Gastrocnemius medialis (tissue), 4 donors: Measurements from ENCODE around the gene USP2.
A peak's percentile ranks its signal among the peaks of the same experiment; 100 is the strongest.

Experiments
- POLR2A ChIP-seq, 2 donors: fragments of 450-650 bp; IDR thresholded peaks; one replicate each; pipeline ENCODE4 v1.6.1; 2017; ENCODE audit warnings: antibody characterized with exemption in 2 of 2, mild to moderate bottlenecking in 2 of 2, moderate library complexity in 2 of 2
- TF ChIP-seq, protein P1 (sequence below), 5 experiments: fragments of 450-650 bp in 3 of 5; fragments of 200-600 bp in 2 of 5; sonication (generic) in 2 of 5; IDR thresholded peaks in 4 of 5; conservative IDR thresholded peaks in 1 of 5; 1 replicate in 4 of 5; 2 replicates in 1 of 5; pipeline ENCODE4 v1.5.1; 2016 to 2019; ENCODE audit warnings: antibody characterized with exemption in 5 of 5, mild to moderate bottlenecking in 3 of 5, moderate library complexity in 3 of 5

DNA sequence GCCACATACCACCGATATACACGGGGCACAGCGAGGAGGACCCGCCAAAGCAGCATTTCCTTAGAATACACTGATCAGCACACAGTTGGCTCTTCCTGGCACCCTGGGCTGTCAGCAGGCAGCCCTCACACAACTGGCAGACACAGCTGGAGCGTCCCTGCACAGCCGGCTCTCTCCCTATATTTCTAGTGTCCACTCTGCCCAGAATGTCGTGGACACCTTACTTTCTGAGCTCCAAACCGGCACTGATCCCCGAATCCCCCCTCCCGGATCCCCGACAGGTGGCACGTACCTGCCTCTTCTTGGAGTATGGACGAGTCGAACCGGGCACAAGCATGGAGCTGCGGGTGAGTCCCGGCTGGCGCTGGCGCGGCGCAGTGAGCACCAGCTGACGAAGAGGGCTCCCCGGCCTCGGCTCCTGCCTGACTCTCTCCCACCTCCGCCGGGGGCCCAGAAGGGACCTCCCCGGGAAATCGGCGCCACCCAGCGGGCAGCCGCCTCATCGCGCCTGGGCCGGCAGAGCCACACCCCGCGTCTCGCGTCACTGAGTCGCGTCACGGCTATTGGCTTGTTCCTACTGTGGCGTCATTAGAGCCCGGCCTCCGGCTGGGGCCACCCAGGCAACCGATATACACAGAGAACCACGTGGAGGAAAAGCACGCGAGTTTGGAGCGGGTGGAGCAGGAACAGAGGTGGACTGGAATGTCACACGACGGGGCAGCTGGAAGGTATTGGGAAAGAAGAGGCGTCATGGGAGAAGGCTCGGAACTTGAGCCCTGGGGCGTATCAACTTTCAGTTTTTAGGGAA lies at the start of gene USP2:
- TF ChIP-seq, protein P1, sequence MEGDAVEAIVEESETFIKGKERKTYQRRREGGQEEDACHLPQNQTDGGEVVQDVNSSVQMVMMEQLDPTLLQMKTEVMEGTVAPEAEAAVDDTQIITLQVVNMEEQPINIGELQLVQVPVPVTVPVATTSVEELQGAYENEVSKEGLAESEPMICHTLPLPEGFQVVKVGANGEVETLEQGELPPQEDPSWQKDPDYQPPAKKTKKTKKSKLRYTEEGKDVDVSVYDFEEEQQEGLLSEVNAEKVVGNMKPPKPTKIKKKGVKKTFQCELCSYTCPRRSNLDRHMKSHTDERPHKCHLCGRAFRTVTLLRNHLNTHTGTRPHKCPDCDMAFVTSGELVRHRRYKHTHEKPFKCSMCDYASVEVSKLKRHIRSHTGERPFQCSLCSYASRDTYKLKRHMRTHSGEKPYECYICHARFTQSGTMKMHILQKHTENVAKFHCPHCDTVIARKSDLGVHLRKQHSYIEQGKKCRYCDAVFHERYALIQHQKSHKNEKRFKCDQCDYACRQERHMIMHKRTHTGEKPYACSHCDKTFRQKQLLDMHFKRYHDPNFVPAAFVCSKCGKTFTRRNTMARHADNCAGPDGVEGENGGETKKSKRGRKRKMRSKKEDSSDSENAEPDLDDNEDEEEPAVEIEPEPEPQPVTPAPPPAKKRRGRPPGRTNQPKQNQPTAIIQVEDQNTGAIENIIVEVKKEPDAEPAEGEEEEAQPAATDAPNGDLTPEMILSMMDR (IDR thresholded peaks at IDR 0.05 in 4 of 5, conservative IDR thresholded peaks at IDR 0.05 in 1 of 5) = peak; percentile 81 to 97 (median 94)
- peak; percentile 91 to 93 for TF ChIP-seq POLR2A (IDR thresholded peaks at IDR 0.05)
